ENCODE results near the gene PDS5A.

Gene PDS5A

DNA sequence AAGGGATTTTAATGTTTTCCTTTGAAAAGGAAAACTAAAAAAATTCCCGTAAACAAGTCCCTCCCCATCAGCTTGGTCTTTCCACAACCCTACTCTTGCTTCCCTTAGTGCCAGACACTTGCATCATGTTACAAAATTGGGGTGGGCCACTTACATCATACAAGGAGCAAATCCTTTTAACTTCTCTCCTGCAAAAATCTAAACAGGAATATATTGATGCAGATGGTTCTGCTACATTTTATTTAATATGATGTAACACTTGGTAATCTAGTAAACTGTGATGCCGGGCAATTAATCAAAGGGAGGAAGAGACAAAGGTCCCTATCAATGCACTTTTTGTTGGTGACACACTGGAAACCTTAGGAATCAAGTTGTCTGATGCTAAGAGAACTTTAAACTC lies 154.5 kb downstream of the PDS5A start:
- H3K27ac ChIP-seq (ENCODE audit: low read depth, low read length) = no peak overlapping the region
- H3K36me3 ChIP-seq (ENCODE audit: control insufficient read depth, low read length) = peaks cover 40% of the 10 kb centered on the region
- no peaks in the 10 kb centered on the region for H3K27me3 ChIP-seq (ENCODE audit: control insufficient read depth, low read length)
- no peaks in the 10 kb centered on the region for H3K79me2 ChIP-seq (ENCODE audit: control insufficient read depth, low read length)
- no peak for TF ChIP-seq EZH2phosphoT487 (IDR thresholded peaks at IDR 0.05; ENCODE audit: borderline replicate concordance, low read length)
- TF ChIP-seq, protein P1, sequence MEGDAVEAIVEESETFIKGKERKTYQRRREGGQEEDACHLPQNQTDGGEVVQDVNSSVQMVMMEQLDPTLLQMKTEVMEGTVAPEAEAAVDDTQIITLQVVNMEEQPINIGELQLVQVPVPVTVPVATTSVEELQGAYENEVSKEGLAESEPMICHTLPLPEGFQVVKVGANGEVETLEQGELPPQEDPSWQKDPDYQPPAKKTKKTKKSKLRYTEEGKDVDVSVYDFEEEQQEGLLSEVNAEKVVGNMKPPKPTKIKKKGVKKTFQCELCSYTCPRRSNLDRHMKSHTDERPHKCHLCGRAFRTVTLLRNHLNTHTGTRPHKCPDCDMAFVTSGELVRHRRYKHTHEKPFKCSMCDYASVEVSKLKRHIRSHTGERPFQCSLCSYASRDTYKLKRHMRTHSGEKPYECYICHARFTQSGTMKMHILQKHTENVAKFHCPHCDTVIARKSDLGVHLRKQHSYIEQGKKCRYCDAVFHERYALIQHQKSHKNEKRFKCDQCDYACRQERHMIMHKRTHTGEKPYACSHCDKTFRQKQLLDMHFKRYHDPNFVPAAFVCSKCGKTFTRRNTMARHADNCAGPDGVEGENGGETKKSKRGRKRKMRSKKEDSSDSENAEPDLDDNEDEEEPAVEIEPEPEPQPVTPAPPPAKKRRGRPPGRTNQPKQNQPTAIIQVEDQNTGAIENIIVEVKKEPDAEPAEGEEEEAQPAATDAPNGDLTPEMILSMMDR (IDR thresholded peaks at IDR 0.05; ENCODE audit: low read depth, low read length, poor library complexity, severe bottlenecking) = no peak
- H3F3A ChIP-seq (ENCODE audit: control insufficient read depth, insufficient read depth) = peaks cover 8% of the 10 kb centered on the region; the same call in 1 of the 2 replicates
- no peaks in the 10 kb centered on the region for H3K9me3 ChIP-seq (ENCODE audit: control insufficient read depth, insufficient read depth, low read length)
- no peaks in the 10 kb centered on the region for H3K9me2 ChIP-seq (replicated peaks; ENCODE audit: control insufficient read depth, low read length)
- H4K20me1 ChIP-seq (ENCODE audit: control insufficient read depth, insufficient read depth, low read depth, low read length) = no peaks in the 10 kb centered on the region
- no peak overlapping the region for H3K4me2 ChIP-seq (ENCODE audit: low read length)
- H3K4me3 ChIP-seq (ENCODE audit: low read length) = no peak overlapping the region
- H3K4me1 ChIP-seq (ENCODE audit: control insufficient read depth, low read length) = no peaks in the 10 kb centered on the region

DNA sequence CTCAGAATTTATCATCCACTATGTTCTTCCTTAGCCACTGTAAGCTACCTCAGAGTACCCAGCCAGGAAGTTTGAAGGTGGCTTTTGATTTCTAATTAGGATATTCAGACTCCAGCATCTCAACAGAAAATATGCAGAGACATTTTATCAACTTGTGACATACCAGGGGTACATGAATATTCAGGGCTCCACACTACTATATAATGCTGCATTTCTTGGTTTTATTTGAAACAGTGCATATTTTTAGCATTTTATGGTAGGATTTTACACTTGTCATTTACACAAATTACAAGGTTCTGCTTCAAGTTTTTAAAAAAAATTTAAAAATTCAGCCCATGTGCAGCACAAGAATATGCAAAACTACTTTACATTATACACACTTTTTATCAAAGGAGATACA lies 155.0 kb downstream of the PDS5A start:
- Histone ChIP-seq H3K4me1 (ENCODE audit: control insufficient read depth, low read length) (no peaks in the 10 kb centered on the region), H3F3A (ENCODE audit: control insufficient read depth, insufficient read depth) (peaks cover 8% of the 10 kb centered on the region; the same call in 1 of the 2 replicates), H3K9me3 (ENCODE audit: control insufficient read depth, insufficient read depth, low read length) (no peaks in the 10 kb centered on the region), H3K4me2 (ENCODE audit: low read length) (no peak overlapping the region), H3K79me2 (ENCODE audit: control insufficient read depth, low read length) (no peaks in the 10 kb centered on the region), H3K4me3 (ENCODE audit: low read length) (no peak overlapping the region), H4K20me1 (ENCODE audit: control insufficient read depth, insufficient read depth, low read depth, low read length) (no peaks in the 10 kb centered on the region), H3K9me2 (replicated peaks; ENCODE audit: control insufficient read depth, low read length) (no peaks in the 10 kb centered on the region), H3K36me3 (ENCODE audit: control insufficient read depth, low read length) (peaks cover 35% of the 10 kb centered on the region), H3K27ac (ENCODE audit: low read depth, low read length) (no peak overlapping the region), H3K27me3 (ENCODE audit: control insufficient read depth, low read length) (no peaks in the 10 kb centered on the region)
- no peak for TF ChIP-seq EZH2phosphoT487 (IDR thresholded peaks at IDR 0.05; ENCODE audit: borderline replicate concordance, low read length)
- TF ChIP-seq, protein P1 (IDR thresholded peaks at IDR 0.05; ENCODE audit: low read depth, low read length, poor library complexity, severe bottlenecking) = no peak

DNA sequence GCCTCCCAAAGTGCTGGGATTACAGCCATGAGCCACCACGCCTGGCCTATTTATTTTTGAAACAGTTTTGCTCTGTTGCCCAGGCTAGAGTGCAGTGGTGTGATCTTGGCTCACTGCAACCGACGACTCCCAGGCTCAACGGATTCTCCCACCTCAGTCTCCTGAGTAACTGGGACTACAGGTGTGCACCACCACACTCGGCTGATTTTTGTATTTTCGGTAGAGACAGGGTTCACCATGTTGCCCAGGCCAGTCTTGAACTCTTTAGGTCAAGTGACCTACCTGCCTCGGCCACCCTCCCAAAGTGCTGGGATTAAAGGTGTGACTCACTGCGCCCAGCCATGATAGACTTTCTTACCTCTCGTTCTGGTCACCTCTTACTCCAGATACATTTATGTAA lies 155.8 kb downstream of the PDS5A start:
- peaks cover 9% of the 10 kb centered on the region; the same call in 1 of the 2 replicates for H3F3A ChIP-seq (ENCODE audit: control insufficient read depth, insufficient read depth)
- H3K27me3 ChIP-seq (ENCODE audit: control insufficient read depth, low read length) = no peaks in the 10 kb centered on the region
- no peaks in the 10 kb centered on the region for H3K9me3 ChIP-seq (ENCODE audit: control insufficient read depth, insufficient read depth, low read length)
- H3K4me2 ChIP-seq (ENCODE audit: low read length) = no peak overlapping the region
- peaks cover 28% of the 10 kb centered on the region for H3K36me3 ChIP-seq (ENCODE audit: control insufficient read depth, low read length)
- H3K4me1 ChIP-seq (ENCODE audit: control insufficient read depth, low read length) = peaks cover 1% of the 10 kb centered on the region; the same call in 1 of the 2 replicates
- H3K79me2 ChIP-seq (ENCODE audit: control insufficient read depth, low read length) = no peaks in the 10 kb centered on the region
- H4K20me1 ChIP-seq (ENCODE audit: control insufficient read depth, insufficient read depth, low read depth, low read length) = no peaks in the 10 kb centered on the region
- H3K27ac ChIP-seq (ENCODE audit: low read depth, low read length) = no peak overlapping the region
- no peak for TF ChIP-seq EZH2phosphoT487 (IDR thresholded peaks at IDR 0.05; ENCODE audit: borderline replicate concordance, low read length)
- TF ChIP-seq, protein P1 (IDR thresholded peaks at IDR 0.05; ENCODE audit: low read depth, low read length, poor library complexity, severe bottlenecking) = no peak
- no peak overlapping the region for H3K4me3 ChIP-seq (ENCODE audit: low read length)
- no peaks in the 10 kb centered on the region for H3K9me2 ChIP-seq (replicated peaks; ENCODE audit: control insufficient read depth, low read length)
